Measurements from ENCODE around the gene NEK7.

- no peak for TF ChIP-seq CTCF (IDR thresholded peaks at IDR 0.05)
- no peak for TF ChIP-seq POLR2AphosphoS5 (IDR thresholded peaks at IDR 0.05)
- no peak for TF ChIP-seq POLR2A (IDR thresholded peaks at IDR 0.05)
These were observed 123.3 kb downstream of the NEK7 start for GRCh38 chr1:198280080-198280479.

All from upper lobe of left lung (tissue), 4 donors.